Right lobe of liver (tissue), 4 donors: ENCODE results near the gene IFNAR1.

ENCODE experiments used
- POLR2A ChIP-seq: fragments of 450-650 bp; IDR thresholded peaks from one replicate; pipeline ENCODE4 v1.6.1; 2017; ENCODE audit warnings: antibody characterized with exemption, mild to moderate bottlenecking
- TF ChIP-seq, protein P1 (sequence below), 4 donors: fragments of 200-600 bp in 3 of 4; fragments of 450-650 bp in 1 of 4; IDR thresholded peaks; one replicate each; pipeline versions ENCODE4 v1.5.1 to v1.8.0; 2016 to 2022; ENCODE audit warnings: antibody characterized with exemption in 4 of 4, mild to moderate bottlenecking in 2 of 4
- donor health status: DM: no; HTN: no; CAD: no.
- donor health status: DM: no; HTN: no; CAD: no.
- donor health status: DM: no; HTN: yes; CAD: no.

DNA sequence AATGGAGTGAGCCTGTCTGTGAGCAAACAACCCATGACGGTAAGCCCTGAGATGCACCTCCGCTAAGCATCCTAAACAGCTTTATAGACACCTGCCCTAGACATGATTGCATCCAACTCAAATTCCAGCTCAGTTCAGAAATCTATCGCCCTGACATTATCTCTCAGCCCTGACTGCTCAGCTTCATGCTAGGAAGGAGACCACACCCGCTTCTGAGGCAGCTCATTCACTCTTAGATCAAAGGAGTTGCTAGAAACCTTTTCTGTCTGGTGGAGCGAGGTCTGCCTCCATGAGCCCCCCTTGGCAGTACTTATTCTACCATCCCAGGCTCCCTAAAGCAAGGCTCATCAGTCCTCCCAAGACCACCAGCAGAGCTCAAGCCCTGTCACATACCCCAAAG, 41.6 kb upstream of the IFNAR1 start:
- TF ChIP-seq, protein P1, sequence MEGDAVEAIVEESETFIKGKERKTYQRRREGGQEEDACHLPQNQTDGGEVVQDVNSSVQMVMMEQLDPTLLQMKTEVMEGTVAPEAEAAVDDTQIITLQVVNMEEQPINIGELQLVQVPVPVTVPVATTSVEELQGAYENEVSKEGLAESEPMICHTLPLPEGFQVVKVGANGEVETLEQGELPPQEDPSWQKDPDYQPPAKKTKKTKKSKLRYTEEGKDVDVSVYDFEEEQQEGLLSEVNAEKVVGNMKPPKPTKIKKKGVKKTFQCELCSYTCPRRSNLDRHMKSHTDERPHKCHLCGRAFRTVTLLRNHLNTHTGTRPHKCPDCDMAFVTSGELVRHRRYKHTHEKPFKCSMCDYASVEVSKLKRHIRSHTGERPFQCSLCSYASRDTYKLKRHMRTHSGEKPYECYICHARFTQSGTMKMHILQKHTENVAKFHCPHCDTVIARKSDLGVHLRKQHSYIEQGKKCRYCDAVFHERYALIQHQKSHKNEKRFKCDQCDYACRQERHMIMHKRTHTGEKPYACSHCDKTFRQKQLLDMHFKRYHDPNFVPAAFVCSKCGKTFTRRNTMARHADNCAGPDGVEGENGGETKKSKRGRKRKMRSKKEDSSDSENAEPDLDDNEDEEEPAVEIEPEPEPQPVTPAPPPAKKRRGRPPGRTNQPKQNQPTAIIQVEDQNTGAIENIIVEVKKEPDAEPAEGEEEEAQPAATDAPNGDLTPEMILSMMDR (IDR thresholded peaks at IDR 0.05) = no peak
- TF ChIP-seq POLR2A = no peak
